ENCODE results near the gene TRIM59.

The TRIM59 gene

DNA sequence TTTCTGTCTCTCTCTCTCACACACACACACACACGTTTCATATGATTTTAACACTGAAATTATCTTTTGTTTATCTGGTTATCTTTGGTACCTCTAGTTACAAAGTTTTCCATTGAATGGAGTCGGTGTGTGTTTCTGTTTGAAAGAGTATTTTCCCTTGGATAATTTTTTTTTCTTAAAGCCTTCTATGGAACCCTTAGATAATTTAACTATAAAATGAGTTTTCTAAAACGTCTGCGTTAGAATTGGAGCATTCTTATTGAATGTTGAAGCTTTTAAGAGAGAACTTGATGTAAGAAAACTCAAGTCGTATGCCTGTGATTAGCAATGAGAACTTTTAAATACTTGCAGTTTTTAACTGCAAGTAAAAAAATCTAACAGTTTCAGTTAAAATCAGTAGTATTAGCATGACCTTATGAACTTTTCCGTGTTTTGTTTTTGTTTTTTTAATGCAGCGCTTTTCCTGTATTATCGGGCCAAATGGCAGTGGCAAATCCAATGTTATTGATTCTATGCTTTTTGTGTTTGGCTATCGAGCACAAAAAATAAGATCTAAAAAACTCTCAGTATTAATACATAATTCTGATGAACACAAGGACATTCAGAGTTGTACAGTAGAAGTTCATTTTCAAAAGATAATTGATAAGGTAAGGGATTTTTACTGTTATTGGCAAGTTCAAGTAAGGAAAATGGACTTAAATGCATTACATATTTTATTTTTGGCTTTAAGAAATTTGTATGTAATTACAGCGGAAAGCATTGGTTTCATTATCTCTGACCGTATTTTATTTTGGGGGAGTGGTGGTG, 47.2 kb downstream of the TRIM59 start:
- DNase-seq, result no peak

DNA sequence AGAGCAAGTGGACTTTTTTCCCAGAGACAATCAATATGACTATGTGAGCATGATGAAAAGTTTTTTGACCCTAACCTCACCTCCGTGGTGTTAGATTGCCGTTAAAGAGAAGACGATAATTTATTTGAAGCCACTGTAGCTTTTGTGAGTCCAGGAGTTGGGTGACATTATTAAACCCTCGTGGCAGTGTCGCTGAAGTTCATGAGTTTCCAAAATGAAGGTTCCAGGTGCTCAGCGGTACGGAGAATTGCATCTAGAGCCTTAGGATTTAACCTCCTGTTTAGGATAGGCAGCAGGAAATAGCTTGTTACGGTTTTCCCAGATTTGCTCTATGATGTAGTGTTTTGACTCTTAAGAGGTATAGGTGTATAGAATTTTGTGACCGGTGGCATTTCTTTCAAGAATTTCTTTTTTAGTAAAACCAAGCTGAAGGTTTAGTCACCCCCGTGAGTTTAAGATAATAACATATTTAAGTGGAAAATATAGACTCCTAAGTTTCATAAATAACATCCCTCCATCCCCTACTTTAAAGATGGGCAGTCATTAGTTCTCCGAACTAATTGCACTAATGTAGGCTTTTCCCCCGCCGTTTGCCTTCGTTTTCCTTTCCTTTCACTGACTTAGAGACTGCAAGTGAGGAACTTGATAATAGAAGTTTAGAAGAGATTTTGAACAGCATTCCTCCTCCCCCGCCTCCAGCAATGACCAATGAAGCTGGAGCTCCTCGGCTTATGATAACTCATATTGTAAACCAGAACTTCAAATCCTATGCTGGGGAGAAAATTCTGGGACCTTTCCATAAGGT, 48.1 kb downstream of the TRIM59 start:
- peak; percentile 36 for DNase-seq

DNA sequence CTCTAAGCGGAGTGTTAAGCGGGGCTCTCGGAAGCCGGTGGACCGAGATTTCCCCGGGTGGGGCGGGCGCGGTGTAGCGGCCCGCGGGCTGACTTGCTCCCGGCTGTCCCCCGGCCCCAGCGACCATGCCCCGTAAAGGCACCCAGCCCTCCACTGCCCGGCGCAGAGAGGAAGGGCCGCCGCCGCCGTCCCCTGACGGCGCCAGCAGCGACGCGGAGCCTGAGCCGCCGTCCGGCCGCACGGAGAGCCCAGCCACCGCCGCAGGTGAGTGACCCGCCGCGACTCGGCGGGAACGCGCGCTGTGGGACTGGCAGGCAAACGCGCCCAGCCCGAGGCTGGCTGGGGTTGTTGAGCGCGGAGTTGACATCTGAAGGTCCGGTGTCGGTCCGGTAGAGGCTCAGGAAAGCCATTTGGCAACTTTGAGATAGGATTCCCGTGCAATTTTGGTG, 48.9 kb downstream of the TRIM59 start:
- peak; percentile 47 for DNase-seq

DNA sequence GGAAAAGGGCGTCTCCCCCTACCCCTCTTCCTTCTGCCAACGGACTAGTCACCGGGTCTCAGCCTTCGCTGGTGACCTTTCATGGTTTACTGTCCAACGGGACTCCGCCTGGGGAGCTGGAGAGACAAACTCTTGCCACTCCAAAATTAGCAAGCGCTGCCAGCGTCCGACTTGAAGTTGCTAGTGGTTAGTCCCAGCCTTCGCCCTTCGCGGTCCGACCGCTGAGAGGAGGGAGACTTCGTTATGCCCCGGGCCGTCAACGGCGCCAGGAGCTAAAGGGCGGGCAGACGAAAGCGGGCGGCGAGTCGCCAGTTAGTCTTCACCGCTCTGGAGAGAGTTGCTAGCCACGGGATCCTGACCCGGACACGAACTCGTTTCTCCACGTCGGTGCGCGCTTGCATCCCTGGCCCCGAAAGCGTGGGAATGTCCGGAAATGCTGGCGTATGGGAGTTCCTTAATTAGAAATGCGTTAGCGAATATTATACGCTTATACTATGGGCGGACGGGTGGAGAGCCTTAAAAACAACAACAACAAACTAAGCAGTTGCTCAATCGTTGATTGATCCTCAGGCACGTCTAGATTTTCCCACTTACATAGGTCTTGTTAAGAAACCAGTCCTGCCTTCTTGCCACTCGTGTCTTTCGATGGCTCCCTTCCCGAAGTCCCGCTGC, 49.4 kb downstream of the TRIM59 start:
- peak; percentile 63 for DNase-seq

DNA sequence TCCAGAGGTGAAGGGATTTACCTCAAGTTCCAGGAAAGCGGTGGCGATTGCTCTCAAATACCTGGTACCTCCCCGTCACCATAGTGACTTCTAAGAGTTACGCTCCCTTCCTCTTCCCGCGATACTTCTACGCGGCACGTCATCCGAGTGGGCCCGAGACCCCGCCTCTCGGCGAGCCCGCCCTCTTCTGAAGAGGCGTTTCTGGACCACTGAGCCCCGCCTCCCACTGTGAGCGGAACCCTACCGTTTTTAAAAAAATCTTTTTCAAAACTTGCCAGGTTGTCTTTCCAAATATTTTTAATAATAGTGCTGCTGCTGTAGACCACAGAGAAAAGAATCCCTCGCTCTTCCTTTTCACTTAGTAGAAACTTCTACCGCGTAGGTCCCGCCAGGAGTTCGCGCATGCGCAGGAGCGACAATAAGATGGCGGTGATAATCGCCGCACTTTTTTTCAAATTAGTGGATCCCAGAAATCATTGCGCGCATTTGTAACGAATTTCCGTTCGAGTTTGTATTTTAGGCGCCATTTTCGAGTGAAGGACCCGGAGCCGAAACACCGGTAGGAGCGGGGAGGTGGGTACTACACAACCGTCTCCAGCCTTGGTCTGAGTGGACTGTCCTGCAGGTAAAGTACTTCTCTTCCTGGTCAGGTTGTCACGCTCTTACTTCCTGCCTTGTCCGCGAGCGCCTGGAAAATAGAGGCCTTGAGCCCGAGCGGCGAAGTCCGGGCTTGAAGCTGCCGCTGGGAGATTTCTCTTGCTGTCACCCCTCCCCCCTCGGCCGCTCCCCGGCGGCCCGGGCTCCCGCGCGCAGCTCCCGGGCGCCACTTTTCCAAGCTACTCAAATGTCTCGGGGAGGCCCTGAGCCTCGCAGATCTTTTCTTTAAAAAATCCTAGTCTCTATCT, 50.2 kb downstream of the TRIM59 start, which contains the start of the genes IFT80 and SMC4:
IFT80 (minus strand) TSS at position 101 of the 905 bp plus-strand sequence. CDS start 14,625 bp downstream, outside the sequence.
SMC4 (plus strand) TSS at position 526 of the 905 bp plus-strand sequence. CDS start 1,177 bp downstream, outside the sequence.
- peak; percentile 96 for DNase-seq

DNA sequence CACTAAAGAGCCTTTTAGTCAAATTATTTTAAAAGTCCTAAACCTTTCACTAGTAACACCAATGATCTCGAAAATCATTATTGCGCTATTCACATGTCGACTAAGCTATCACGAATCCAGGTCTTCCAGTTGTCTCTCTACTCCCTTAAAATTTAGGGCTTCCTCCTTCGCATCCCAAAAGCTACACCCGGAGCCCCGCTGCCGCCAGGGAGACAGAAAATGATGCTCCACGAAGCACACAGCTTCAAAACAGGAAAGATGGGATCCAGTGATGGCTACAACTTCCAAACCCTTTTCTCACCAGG, 50.8 kb downstream of the TRIM59 start:
- no peak for DNase-seq

DNA sequence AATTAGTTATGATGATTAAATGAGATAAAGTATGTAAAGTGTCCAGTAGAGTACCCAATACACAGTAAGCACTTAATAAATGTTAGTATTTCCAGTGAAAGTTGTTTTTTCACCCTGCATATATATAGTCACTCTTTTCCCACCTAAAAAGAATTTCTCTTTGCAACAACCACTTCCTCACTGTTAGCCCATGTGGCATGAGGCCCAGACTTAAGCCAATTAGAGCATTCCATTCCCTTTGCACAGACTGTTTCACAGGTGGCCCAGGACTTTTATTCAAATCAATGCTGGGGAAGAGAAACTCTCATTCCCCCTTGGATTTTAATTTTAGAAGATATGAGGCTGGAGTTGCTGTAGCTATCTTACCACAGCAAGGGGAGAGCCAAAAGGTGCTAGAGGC, 54.3 kb downstream of the TRIM59 start:
- peak; percentile 10 for DNase-seq

DNA sequence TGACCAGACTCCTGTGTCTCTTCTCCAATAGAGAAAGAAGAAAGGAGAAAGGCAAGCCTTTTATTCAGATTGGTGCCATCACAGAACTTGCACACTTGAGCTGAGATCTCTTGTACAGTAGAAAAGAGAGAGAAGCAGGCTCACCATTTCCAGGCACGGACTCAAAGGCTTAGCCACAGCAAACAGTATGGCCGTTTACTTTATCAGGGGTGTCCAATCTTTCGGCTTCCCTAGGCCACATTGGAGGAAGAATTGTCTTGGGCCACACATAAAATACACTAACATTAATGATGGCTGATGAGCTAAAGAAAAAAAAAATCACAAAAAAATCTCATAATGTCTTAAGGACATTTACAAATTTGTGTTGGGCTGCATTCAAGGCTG, 55.6 kb downstream of the TRIM59 start:
- no peak for DNase-seq

DNA sequence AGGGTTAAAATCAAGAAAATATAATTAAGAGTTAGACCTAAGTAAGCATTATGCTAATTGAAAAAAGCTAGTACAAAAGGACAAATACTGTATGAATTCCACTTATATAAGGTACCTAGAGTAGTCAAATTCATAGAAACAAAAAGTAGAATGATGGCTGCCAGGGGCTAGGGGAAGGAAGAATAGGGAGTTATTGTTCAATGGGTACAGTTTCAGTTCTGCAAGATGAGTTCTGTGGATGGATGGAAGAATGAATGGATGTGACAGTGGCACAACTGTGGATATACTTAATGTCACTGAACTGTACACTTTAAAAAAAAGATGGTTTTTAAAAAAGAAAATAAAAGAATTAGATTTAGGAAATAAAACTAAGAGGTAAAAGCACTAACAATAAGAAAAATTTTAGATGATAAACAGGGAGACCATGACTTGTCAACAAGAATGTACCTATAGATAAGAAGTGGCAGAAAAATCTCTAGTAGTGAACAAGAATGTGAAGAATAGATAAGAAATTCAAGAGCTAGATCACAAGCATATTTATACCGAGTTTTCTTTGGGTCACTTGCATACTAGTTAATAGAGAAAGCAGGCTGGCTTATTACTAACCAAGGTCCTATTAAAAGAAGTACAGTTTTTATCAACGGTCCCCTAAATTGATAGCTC, 56.1 kb downstream of the TRIM59 start:
- DNase-seq, result no peak

DNA sequence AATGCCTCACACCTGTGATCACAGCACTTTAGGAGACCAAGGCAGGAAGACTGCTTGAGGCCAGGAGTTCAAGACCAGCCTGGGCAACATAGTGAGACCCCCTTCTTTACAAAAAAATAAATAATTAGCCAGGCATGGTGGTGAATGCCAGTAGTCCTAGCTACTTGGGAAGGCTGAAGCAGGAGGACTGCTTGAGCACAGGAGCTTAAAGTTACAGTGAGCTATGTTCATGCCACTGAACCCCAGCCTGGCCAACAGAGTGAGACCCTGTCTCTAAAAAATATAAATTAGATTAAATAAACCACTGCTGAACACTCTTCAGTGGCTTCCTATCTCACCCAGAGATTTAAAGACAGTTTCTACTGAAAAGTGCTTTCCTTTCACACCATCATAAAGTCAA, 56.8 kb downstream of the TRIM59 start:
- DNase-seq, result no peak

DNA sequence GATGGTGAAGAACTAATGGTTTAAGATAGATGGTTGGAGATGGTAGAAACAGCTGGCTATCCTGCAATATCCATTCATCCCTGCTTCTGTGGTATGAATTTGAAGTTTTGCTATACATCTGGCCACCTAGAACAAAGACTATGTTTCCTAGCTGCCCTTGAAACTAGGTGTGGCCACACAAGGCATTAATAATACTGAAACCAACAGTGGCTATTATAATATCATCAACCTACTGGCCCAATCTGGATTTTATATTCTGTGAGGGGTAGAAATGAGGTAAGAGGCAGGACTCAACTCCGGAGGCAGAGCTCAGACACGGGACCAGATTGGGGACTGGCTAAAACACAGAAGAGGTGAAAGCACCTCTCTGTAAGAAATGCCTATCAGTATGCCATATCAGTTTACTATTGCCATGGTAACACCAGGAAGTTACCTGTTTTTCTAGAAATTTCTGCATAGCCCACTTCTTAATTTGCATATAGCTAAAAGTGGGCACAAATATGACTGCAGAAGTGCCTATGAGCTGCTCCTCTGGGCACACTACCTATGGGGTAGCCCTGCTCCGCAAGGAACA, 58.9 kb downstream of the TRIM59 start:
- DNase-seq, result no peak

Data from NCI-H69 (cell line).